Stimulated activated CD8-positive, alpha-beta memory T cell treated with anti-CD3 and anti-CD28 coated beads, Interleukin-7, amount 100 ng/mL, for 24 hours (primary cell): ENCODE data around the gene AUH.
"Not testable (repeated sequence)": the region's sequence is repeated elsewhere in the genome, so short reads cannot be mapped to it uniquely, and the experiment has no call there.

Experiments
- DNase-seq: peaks from one replicate; pipeline ENCODE4 v3.0.0-alpha.2; 2020; ENCODE audit warnings: low read depth

AUH gene

GRCh38 chr9:91207729-91208418 lies 153.8 kb downstream of the AUH start:
- no peak for DNase-seq

GRCh38 chr9:91207397-91207728 lies 154.4 kb downstream of the AUH start:
- DNase-seq, result no peak

GRCh38 chr9:91206806-91207205 lies 154.9 kb downstream of the AUH start:
- no peak for DNase-seq

DNA sequence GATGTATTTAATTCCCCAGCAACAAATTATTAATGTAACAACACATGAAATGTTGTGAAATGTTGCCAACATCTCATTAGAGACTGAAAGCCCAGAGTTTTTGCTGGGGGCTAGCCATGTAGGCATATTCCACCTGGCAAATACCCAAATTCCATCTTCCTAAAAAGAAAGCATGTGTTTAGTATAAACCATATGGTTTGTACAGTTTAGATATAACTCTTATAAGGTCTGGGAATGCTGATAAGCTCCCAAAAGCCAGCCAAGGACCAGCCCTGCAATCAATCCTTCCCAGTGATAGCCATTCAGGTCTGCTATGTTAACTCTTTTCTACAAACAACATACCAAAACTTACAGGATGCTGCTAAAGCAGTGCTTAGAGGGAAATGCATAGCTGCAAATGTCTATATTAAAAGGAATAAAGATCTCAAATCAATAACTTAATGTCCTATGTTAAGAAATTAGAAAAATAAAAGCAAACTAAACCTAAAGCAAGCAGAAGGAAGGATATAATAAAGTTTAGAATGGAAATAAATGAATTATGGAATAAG lies 158.9 kb downstream of the AUH start:
- no peak for DNase-seq

DNA sequence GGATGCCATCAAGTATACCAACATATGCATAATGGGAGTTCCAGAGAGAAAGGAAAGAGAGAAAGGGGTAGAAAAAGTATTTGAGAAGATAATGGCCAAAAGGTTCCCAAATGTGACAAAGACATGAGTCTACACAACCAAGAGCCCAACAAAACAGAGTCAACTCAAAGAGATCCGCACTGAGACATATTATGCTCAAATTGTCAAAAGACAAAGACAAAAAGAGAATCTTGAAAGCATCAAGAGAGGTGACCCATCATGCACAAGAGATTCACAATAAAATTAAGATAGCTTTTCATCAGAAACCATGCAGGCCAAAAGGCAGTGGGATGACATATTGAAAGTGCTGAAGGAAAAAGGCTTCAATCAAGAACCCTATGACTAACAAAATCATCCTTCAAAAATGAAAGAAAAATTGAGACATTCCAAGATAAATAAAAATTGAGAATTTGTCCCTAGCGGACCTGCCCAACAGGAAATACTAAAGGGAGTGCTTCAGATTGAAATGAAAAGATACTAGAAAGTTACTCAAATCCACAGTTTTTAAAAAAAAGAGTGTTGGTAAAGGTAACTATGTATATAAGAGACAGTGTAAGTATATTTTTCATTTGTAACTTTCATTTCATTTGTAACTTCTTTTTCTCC lies 160.9 kb downstream of the AUH start:
- DNase-seq, result no peak

- no peak for DNase-seq
Measured at GRCh38 chr9:91199739-91200497, 161.8 kb downstream of the AUH start.

DNA sequence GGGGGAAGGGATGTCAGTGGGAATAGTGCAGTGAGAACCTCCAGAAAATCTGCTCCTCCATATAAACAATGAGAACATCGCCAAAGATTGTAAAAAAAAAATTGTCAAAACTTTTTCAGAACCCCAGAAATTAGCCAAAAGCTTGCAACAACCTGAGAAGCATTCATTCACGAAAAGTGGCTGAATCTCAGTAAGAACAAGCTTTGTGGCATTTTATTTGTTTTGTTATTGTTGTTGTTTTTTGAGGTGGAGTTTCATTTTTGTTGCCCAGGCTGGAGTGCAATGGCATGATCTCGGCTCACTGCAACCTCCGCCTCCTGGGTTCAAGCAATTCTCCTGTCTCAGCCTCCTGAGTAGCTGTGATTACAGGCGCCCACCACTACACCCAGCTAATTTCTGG lies 162.8 kb downstream of the AUH start:
- DNase-seq, result not testable (repeated sequence)

- DNase-seq, result no peak
Measured at GRCh38 chr9:91198405-91198804, 163.3 kb downstream of the AUH start.

DNA sequence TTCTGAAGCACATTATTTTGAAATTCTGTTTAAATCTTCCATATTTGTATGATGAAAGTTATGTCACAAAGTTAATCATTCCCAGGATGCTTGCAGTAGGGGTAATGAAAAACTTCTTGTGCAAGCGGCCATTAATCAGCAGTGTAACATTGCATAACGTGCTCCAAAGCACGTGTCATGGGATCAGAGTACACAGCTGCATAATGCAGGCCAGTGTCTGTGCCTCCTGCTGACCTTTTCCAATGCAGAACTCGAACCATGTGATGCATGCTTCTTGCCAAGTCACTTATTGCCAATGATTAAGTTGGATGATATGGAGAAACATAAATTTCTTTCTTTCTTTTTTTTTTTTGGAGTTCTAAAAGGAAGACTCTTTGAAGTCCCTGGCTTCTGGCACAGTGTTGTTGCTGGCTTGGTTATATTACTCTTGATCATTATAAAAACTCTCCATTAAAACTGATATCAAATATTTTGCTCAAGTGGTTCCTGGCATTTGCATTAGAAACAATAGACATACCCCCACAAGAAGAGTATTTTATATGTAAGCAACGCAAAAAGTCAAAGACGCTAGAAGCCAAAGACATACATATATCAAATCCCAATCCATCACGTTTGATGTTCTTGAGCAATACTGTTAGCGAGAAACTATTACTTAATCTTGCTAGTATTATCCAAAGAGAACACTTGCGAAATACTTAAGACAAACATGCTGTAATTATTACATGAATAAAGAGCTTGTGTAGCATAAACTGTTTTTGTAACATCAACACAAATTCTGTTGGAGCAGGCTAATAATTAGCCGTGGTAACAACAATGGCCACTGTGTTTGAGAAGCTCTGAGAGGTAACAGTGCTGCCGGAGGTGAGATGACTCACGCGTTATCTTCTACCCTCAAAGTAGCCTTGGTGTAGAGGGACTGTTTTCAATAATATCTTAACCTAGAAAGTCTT lies 164.2 kb downstream of the AUH start:
- no peak for DNase-seq

- DNase-seq, result no peak
Measured at GRCh38 chr9:91196103-91196950, 165.4 kb downstream of the AUH start.

GRCh38 chr9:91195372-91196012 lies 166.2 kb downstream of the AUH start:
- DNase-seq, result no peak

DNA sequence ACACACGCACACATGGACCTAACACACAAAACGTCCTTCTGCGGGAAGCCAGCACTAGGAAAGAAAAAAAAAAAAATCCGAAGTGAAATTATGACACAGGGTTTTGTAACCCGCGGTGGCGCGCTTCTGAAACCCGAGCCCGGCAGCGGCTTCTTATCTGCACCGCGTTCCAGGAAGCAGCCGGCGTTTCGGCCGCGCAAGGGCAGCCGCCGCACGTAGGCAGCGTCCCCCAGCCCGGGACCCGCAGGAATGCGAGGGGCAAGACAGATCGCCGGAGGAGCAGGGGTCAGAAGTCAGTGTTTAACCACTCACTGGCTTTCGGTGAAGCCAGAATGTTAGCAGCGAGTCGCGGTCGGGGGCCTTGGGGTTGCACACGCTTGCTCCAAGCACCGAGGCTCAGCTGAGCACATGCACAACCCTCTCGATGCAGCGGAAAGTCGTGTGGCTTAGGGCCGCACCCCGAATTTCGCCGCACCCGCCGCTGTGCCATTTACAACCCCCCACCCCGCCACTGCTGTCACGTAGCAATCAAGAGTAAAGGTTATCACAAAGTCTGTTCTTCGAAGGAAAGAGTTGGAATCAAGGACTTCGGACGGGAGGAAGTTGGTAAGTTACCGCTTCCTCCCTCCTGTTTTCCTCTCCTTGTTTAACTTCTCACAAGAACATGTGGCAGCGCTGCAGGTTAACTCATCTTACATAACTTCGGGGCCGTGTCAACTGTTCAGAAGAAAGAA lies 167.9 kb downstream of the AUH start:
- peak; percentile 65 for DNase-seq

DNA sequence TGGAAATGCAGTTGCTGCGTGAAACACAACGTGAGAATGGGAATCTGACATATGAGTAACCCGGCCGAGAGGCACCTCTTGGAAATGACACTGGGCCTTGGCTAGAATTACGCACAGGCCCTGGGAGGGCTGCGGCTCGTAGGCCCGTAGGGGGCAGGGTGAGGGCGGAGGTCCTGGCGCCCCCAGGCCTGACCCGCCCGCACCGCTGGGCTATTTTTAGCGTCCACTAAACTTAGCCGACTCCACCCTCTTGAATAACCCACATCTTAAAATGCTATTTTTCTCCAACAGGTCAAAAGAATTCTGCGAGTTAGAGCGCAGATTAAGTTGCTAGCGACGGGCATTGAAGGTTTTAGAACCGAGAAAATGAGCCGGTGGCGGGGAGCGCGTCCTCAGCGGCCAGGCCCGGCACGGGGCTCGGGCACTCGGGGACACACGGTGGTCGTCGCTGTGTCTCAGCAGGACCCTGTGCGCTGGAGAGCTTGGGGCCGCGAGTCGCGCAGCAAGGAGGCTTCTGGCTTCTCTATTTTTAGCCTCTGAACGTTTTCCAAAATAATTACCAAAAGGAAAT lies 168.5 kb downstream of the AUH start:
- peak; percentile 55 for DNase-seq

- DNase-seq, result no peak
Measured at GRCh38 chr9:91192381-91193086, 169.2 kb downstream of the AUH start.

- no peak for DNase-seq
Measured at GRCh38 chr9:91191411-91192380, 170.0 kb downstream of the AUH start.

DNA sequence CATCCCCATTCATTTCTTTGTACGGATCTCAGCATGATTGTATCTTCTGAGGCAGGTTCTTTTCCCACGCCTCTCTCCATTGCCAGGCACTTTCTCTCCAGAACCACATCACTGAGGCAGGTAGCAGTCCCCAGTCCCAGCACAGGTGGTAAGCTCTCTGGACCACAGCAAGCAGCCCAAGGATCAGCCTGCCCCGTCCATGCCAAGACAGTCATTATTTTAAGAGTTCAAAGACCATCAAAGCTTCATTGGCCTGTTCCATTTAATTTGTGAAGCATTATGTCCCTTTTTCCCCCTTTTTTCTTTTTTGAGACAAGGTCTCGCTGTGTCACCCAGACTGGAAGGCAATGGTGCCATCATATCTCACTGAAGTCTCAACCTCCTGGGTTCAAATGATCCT lies 171.7 kb downstream of the AUH start:
- DNase-seq, result no peak
